ENCODE data around the gene ZNHIT6. TPM values are rescaled to one million over a fixed set of nuclear protein-coding genes. Genes with fewer than 3 reads are reported as not detected.
"Not testable (repeated sequence)": the region's sequence is repeated elsewhere in the genome, so short reads cannot be mapped to it uniquely, and the experiment has no call there.

Gene ZNHIT6, protein sequence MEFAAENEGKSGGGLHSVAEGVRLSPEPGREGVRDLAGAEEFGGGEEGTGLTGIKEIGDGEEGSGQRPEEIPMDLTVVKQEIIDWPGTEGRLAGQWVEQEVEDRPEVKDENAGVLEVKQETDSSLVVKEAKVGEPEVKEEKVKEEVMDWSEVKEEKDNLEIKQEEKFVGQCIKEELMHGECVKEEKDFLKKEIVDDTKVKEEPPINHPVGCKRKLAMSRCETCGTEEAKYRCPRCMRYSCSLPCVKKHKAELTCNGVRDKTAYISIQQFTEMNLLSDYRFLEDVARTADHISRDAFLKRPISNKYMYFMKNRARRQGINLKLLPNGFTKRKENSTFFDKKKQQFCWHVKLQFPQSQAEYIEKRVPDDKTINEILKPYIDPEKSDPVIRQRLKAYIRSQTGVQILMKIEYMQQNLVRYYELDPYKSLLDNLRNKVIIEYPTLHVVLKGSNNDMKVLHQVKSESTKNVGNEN
- total RNA-seq (10 to 100 TPM; 15.6 to 20.2 TPM), polyA plus RNA-seq (ENCODE audit: insufficient read length in 2 of 2) (10 to 100 TPM; 22.0 to 26.1 TPM)
- long read RNA-seq, donor 1, partial matches to known transcripts, result 0 of 2 reads
- long read RNA-seq, donor 1, other reads (novel, unspliced or antisense), result 0 of 2 reads
- long read RNA-seq, donor 2, result 0 reads
- long read RNA-seq, donor 3, partial matches to known transcripts, result 0 of 1 reads
- long read RNA-seq, donor 3, other reads (novel, unspliced or antisense), result 0 of 1 reads
- long read RNA-seq, donor 4, transcript ZNHIT6-201 (10 exons, 2,797 nt), result major isoform, 5 of 5 reads
- long read RNA-seq, donor 4, partial matches to known transcripts, result 0 of 5 reads
- long read RNA-seq, donor 4, other reads (novel, unspliced or antisense), result 0 of 5 reads

- H3K36me3 ChIP-seq (ENCODE audit: control insufficient read depth, insufficient read depth, low read length), result peaks cover 7% of the 10 kb centered on the region
- DNase-seq (ENCODE audit: low read depth in 4 of 6, low spot score in 6 of 6), result peak; percentile 79 to 98 (median 84)
- no peaks in the 10 kb centered on the region for H3K9me3 ChIP-seq (ENCODE audit: control insufficient read depth, insufficient read depth, low read length)
- H3K4me1 ChIP-seq (ENCODE audit: control insufficient read depth, insufficient read depth, low read length), result peaks cover 7% of the 10 kb centered on the region
- 0% methylated on average over 31 of the region's 35 CpGs for WGBS (ENCODE audit: insufficient coverage)
- H3K27ac ChIP-seq (ENCODE audit: low read depth, low read length), result peak within 1 kb of the TSS; percentile 78
- H3K27me3 ChIP-seq (ENCODE audit: control insufficient read depth, insufficient read depth, low read length), result no peaks in the 10 kb centered on the region
- H3K4me3 ChIP-seq (ENCODE audit: low read depth, low read length), result peak within 1 kb of the TSS; percentile 93
Observed at GRCh38 chr1:85707990-85708828, at the start of gene ZNHIT6. TSS of gene ZNHIT6 (minus strand) at chr1:85708433. CDS start at chr1:85708284, 149 bp downstream.

- H3K9me3 ChIP-seq (ENCODE audit: control insufficient read depth, insufficient read depth, low read length), result peaks cover 2% of the 10 kb centered on the region
- H3K27ac ChIP-seq (ENCODE audit: low read depth, low read length), result no peak overlapping the region
- 100% methylated on average over 1 of the region's 5 CpGs for WGBS (ENCODE audit: insufficient coverage)
- no peaks in the 10 kb centered on the region for H3K36me3 ChIP-seq (ENCODE audit: control insufficient read depth, insufficient read depth, low read length)
- DNase-seq (ENCODE audit: low read depth in 4 of 6, low spot score in 6 of 6), result no peak
- no peak overlapping the region for H3K4me3 ChIP-seq (ENCODE audit: low read depth, low read length)
- no peaks in the 10 kb centered on the region for H3K4me1 ChIP-seq (ENCODE audit: control insufficient read depth, insufficient read depth, low read length)
- H3K27me3 ChIP-seq (ENCODE audit: control insufficient read depth, insufficient read depth, low read length), result no peaks in the 10 kb centered on the region
Observed at GRCh38 chr1:85756864-85757263, 48.6 kb upstream of the ZNHIT6 start.

- Histone ChIP-seq H3K36me3 (ENCODE audit: control insufficient read depth, insufficient read depth, low read length) (no peaks in the 10 kb centered on the region), H3K4me1 (ENCODE audit: control insufficient read depth, insufficient read depth, low read length) (no peaks in the 10 kb centered on the region), H3K9me3 (ENCODE audit: control insufficient read depth, insufficient read depth, low read length) (no peaks in the 10 kb centered on the region), H3K27me3 (ENCODE audit: control insufficient read depth, insufficient read depth, low read length) (no peaks in the 10 kb centered on the region), H3K4me3 (ENCODE audit: low read depth, low read length) (no peak overlapping the region), H3K27ac (ENCODE audit: low read depth, low read length) (no peak overlapping the region)
- DNase-seq (ENCODE audit: low read depth in 4 of 6, low spot score in 6 of 6), result no peak
- no CpG with 5 or more reads among the region's 1 CpG for WGBS (ENCODE audit: insufficient coverage)
Observed at GRCh38 chr1:85748120-85748519, 39.9 kb upstream of the ZNHIT6 start.

GRCh38 chr1:85746777-85747176, 38.5 kb upstream of the ZNHIT6 start:
- H3K27me3 ChIP-seq (ENCODE audit: control insufficient read depth, insufficient read depth, low read length), result no peaks in the 10 kb centered on the region
- H3K36me3 ChIP-seq (ENCODE audit: control insufficient read depth, insufficient read depth, low read length), result no peaks in the 10 kb centered on the region
- H3K9me3 ChIP-seq (ENCODE audit: control insufficient read depth, insufficient read depth, low read length), result no peaks in the 10 kb centered on the region
- H3K4me1 ChIP-seq (ENCODE audit: control insufficient read depth, insufficient read depth, low read length), result no peaks in the 10 kb centered on the region
- no peak for DNase-seq (ENCODE audit: low read depth in 4 of 6, low spot score in 6 of 6)
- no peak overlapping the region for H3K4me3 ChIP-seq (ENCODE audit: low read depth, low read length)
- H3K27ac ChIP-seq (ENCODE audit: low read depth, low read length), result no peak overlapping the region
- WGBS (ENCODE audit: insufficient coverage), result 100% methylated on average over 1 of the region's 3 CpGs

GRCh38 chr1:85743814-85744213, 35.6 kb upstream of the ZNHIT6 start:
- Histone ChIP-seq H3K4me3 (ENCODE audit: low read depth, low read length) (no peak overlapping the region), H3K27me3 (ENCODE audit: control insufficient read depth, insufficient read depth, low read length) (no peaks in the 10 kb centered on the region), H3K36me3 (ENCODE audit: control insufficient read depth, insufficient read depth, low read length) (no peaks in the 10 kb centered on the region), H3K9me3 (ENCODE audit: control insufficient read depth, insufficient read depth, low read length) (no peaks in the 10 kb centered on the region), H3K27ac (ENCODE audit: low read depth, low read length) (no peak overlapping the region), H3K4me1 (ENCODE audit: control insufficient read depth, insufficient read depth, low read length) (no peaks in the 10 kb centered on the region)
- DNase-seq (ENCODE audit: low read depth in 4 of 6, low spot score in 6 of 6), result no peak
- no CpG with 5 or more reads among the region's 3 CpGs for WGBS (ENCODE audit: insufficient coverage)

DNA sequence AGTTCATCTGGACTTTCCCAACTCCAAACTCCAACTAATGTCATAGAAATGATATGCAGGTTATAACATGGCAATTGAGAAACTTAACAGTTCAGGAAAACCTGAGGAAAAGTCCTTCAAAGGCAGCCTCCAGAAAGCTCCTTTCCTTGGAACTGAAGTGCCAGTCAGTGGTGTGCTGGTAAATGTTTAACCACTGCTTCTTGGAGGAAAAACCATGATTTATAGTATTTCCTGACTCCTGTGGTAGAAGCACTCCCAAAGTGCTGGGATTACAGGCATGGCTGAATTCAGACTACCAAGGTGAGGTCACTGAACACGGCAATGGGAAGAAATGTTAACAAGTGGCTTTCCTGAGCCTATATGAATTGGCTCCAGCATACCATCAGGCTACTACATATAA, 26.7 kb upstream of the ZNHIT6 start:
- Histone ChIP-seq H3K4me1 (ENCODE audit: control insufficient read depth, insufficient read depth, low read length) (no peaks in the 10 kb centered on the region), H3K36me3 (ENCODE audit: control insufficient read depth, insufficient read depth, low read length) (no peaks in the 10 kb centered on the region), H3K27me3 (ENCODE audit: control insufficient read depth, insufficient read depth, low read length) (no peaks in the 10 kb centered on the region), H3K9me3 (ENCODE audit: control insufficient read depth, insufficient read depth, low read length) (no peaks in the 10 kb centered on the region), H3K27ac (ENCODE audit: low read depth, low read length) (no peak overlapping the region), H3K4me3 (ENCODE audit: low read depth, low read length) (no peak overlapping the region)
- WGBS (ENCODE audit: insufficient coverage), result no CpG with 5 or more reads among the region's 1 CpG
- no peak for DNase-seq (ENCODE audit: low read depth in 4 of 6, low spot score in 6 of 6)

DNA sequence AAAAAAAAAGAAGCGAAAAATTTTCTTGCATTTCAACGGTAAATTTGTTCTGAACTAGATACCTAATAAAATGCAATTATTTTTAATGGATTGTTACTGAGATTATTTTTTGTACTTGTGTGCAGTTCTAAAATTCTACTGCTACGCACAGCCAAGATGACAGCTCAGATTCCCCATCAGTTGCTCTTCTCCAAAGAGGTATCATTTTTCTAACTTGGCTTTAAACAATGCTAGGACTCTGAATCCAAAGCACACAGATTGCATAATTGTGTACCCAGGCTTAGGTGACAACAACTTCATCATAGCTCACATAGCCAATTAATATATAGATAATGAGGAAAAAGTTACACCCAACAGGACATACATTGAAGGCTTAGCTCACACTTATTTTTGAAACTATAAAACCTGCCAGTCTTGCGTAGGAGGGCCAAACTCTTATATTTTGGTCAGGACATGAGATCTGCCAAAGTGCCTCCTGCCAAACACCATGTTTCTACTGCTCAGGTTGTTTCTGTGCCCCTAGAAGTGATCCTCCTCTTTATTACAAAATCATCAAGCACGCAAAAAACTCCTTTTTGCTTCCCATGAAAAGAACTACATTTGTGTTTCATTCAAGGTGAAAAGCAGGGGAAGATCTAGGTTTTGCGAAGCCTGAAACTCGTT, 10.6 kb upstream of the ZNHIT6 start:
- Histone ChIP-seq H3K9me3 (ENCODE audit: control insufficient read depth, insufficient read depth, low read length) (no peaks in the 10 kb centered on the region), H3K27ac (ENCODE audit: low read depth, low read length) (no peak overlapping the region), H3K4me1 (ENCODE audit: control insufficient read depth, insufficient read depth, low read length) (no peaks in the 10 kb centered on the region), H3K4me3 (ENCODE audit: low read depth, low read length) (no peak overlapping the region), H3K27me3 (ENCODE audit: control insufficient read depth, insufficient read depth, low read length) (no peaks in the 10 kb centered on the region), H3K36me3 (ENCODE audit: control insufficient read depth, insufficient read depth, low read length) (no peaks in the 10 kb centered on the region)
- DNase-seq (ENCODE audit: low read depth in 4 of 6, low spot score in 6 of 6), result no peak
- 100% methylated on average over 1 of the region's 7 CpGs for WGBS (ENCODE audit: insufficient coverage)

GRCh38 chr1:85714418-85715114, 6.3 kb upstream of the ZNHIT6 start:
- H3K36me3 ChIP-seq (ENCODE audit: control insufficient read depth, insufficient read depth, low read length); H3K27me3 ChIP-seq (ENCODE audit: control insufficient read depth, insufficient read depth, low read length); H3K27ac ChIP-seq (ENCODE audit: low read depth, low read length); H3K9me3 ChIP-seq (ENCODE audit: control insufficient read depth, insufficient read depth, low read length); H3K4me1 ChIP-seq (ENCODE audit: control insufficient read depth, insufficient read depth, low read length); DNase-seq (ENCODE audit: low read depth in 4 of 6, low spot score in 6 of 6); H3K4me3 ChIP-seq (ENCODE audit: low read depth, low read length): not testable (repeated sequence)
- WGBS (ENCODE audit: insufficient coverage), result 83% methylated on average over 8 of the region's 14 CpGs

Measured in spinal cord (tissue), 10 donors.